Measurements from ENCODE around the gene PKNOX2. TPM values are rescaled to one million over a fixed set of nuclear protein-coding genes. Genes with fewer than 3 reads are reported as not detected.

PKNOX2 gene
- total RNA-seq, 1 experiment from 2014 or later, result not detected

DNA sequence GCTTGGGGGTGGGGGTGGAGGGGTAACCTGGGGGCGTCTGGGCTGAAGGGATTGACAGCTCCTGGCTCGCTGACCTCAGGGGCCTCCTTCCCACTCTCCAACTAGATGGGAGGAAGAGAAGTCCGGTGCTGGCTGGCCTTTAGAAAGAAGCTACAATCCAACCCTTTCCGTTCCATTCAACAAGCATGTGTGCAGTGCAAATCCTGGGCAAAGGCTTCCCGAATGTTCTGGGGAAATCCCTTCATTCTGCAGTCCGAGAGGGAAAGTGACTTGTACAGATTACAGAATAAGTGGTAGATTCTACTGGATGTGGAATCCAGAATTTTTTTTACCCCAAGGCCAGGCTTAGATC is 181.6 kb downstream of the PKNOX2 start:
- Mint-ChIP-seq H3K27me3 (ENCODE audit: unreplicated experiment) (peaks cover 88% of the 10 kb centered on the region), H3K27ac (ENCODE audit: unreplicated experiment) (no peak overlapping the region), H3K4me3 (ENCODE audit: low read depth, unreplicated experiment) (no peak overlapping the region), H3K4me1 (ENCODE audit: low read depth, unreplicated experiment) (no peaks in the 10 kb centered on the region), H3K36me3 (ENCODE audit: insufficient read depth, unreplicated experiment) (peaks cover 4% of the 10 kb centered on the region), H3K9me3 (ENCODE audit: low read depth, unreplicated experiment) (no peaks in the 10 kb centered on the region)
- BruUV-seq (replicated peaks), result no TSS peak
- DNase-seq, result no peak
- TF ChIP-seq, protein P1, sequence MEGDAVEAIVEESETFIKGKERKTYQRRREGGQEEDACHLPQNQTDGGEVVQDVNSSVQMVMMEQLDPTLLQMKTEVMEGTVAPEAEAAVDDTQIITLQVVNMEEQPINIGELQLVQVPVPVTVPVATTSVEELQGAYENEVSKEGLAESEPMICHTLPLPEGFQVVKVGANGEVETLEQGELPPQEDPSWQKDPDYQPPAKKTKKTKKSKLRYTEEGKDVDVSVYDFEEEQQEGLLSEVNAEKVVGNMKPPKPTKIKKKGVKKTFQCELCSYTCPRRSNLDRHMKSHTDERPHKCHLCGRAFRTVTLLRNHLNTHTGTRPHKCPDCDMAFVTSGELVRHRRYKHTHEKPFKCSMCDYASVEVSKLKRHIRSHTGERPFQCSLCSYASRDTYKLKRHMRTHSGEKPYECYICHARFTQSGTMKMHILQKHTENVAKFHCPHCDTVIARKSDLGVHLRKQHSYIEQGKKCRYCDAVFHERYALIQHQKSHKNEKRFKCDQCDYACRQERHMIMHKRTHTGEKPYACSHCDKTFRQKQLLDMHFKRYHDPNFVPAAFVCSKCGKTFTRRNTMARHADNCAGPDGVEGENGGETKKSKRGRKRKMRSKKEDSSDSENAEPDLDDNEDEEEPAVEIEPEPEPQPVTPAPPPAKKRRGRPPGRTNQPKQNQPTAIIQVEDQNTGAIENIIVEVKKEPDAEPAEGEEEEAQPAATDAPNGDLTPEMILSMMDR (IDR thresholded peaks at IDR 0.05; ENCODE audit: unreplicated experiment), result no peak
- CTCF ChIA-PET, result interaction anchor here (0.6 to 1.7 kb wide), 6 partner anchors 8 to 470 kb away, joined by 3 to 12 read pairs (median 4); partner anchors contain the start of gene PKNOX2
- intact Hi-C loops (cut with micrococcal nuclease; ENCODE audit: unreplicated experiment), result loop anchor here (5.0 to 10.0 kb wide), 3 partner anchors 184 to 384 kb away; partner anchors contain the start of gene PKNOX2

DNA sequence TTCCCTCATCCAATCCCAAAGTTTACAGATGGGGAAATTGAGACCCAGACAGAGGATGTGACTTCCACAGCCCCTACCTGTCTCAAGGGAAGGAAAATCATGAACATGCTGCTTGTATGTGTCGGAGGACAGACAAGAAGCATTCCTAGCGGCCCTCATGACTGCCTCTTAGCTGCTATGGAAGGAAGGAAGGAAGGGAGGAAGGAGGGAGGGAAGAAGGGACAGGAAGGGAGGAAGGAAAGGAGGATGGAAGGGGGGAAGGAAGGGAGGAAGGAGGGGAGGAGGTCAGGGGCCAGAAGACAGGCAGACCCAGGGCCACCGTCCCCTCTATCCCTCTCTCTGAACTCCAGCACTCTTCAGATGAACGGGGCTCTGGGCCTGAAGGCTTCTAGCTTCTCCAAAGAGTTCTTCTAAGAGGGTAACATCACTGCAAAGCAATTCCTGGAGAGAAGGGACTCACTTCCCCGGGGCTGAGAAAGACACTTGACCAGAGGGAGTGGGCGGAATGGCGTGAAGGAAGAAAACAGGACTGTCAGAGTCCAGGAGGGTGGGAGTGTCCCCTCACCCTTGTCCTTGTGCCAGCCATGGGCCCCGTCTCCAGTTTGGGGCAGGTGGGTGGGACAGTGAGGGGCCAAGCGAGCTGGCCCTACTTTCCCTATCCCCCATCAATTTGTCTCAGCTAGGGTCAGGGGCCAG is 182.2 kb downstream of the PKNOX2 start:
- peaks cover 4% of the 10 kb centered on the region for H3K36me3 Mint-ChIP-seq (ENCODE audit: insufficient read depth, unreplicated experiment)
- H3K9me3 Mint-ChIP-seq (ENCODE audit: low read depth, unreplicated experiment), result no peaks in the 10 kb centered on the region
- H3K27me3 Mint-ChIP-seq (ENCODE audit: unreplicated experiment), result peaks cover 88% of the 10 kb centered on the region
- CTCF ChIA-PET, result interaction anchor here (0.6 to 1.7 kb wide), 2 partner anchors 11 to 55 kb away, joined by 3 to 12 read pairs; no protein-coding TSS in a partner anchor
- DNase-seq, result no peak
- BruUV-seq (replicated peaks), result no TSS peak
- no peaks in the 10 kb centered on the region for H3K4me1 Mint-ChIP-seq (ENCODE audit: low read depth, unreplicated experiment)
- H3K4me3 Mint-ChIP-seq (ENCODE audit: low read depth, unreplicated experiment), result no peak overlapping the region
- intact Hi-C loops (cut with micrococcal nuclease; ENCODE audit: unreplicated experiment), result loop anchor here (5.0 to 10.0 kb wide), 3 partner anchors 184 to 384 kb away; partner anchors contain the start of gene PKNOX2
- H3K27ac Mint-ChIP-seq (ENCODE audit: unreplicated experiment), result no peak overlapping the region
- TF ChIP-seq, protein P1 (IDR thresholded peaks at IDR 0.05; ENCODE audit: unreplicated experiment), result no peak

DNA sequence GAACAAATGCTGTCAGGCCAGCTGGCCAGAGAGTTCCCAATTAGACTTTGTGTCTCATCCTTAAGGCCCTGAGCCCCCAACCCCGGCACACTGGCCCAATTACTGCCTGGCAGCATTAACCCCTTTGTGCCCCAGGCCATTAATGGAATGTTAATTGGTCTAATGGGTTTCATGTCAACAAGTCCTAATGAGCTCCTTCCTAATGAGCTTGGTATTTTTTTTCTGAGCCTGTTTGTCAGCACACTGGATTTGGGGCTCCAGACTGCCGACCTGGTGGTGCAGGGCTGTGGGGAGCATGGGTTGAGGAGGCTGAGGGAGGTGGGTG is 182.7 kb downstream of the PKNOX2 start:
- TF ChIP-seq, protein P1 (IDR thresholded peaks at IDR 0.05; ENCODE audit: unreplicated experiment), result no peak
- Mint-ChIP-seq H3K27ac (ENCODE audit: unreplicated experiment) (no peak overlapping the region), H3K9me3 (ENCODE audit: low read depth, unreplicated experiment) (no peaks in the 10 kb centered on the region), H3K27me3 (ENCODE audit: unreplicated experiment) (peaks cover 88% of the 10 kb centered on the region), H3K4me3 (ENCODE audit: low read depth, unreplicated experiment) (no peak overlapping the region), H3K4me1 (ENCODE audit: low read depth, unreplicated experiment) (no peaks in the 10 kb centered on the region), H3K36me3 (ENCODE audit: insufficient read depth, unreplicated experiment) (peaks cover 4% of the 10 kb centered on the region)
- CTCF ChIA-PET, result interaction anchor here (0.6 to 1.7 kb wide), 2 partner anchors 11 to 54 kb away, joined by 3 to 12 read pairs; no protein-coding TSS in a partner anchor
- intact Hi-C loops (cut with micrococcal nuclease; ENCODE audit: unreplicated experiment), result loop anchor here (5.0 to 10.0 kb wide), 3 partner anchors 185 to 385 kb away; partner anchors contain the start of gene PKNOX2
- BruUV-seq (replicated peaks), result no TSS peak
- DNase-seq, result no peak

DNA sequence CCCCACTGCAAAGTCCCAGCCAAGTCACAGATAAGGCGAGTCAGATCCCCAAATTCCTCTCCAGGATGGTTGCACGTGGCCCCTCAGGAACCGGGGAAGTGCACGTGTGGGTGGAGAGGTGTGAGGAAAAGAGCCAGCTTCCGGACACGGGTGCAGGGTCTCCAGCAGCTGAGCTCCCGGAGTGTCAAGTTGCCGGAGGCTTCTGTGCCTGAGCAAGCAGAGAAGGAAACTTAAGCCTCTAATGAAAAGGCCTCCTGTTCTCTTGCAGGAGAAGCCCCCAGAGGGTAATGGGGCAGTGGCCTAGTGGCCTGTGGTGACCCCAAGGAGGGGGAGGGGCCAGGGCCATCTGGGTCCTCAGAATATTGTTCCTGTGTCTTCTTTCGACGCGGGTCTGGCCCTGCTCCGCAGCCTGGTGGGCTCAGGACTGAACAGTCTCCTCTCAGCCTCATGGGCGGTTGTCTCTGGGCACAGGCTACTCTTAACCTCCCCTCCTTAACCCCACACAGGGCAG is 183.6 kb downstream of the PKNOX2 start:
- no peak for DNase-seq
- H3K36me3 Mint-ChIP-seq (ENCODE audit: insufficient read depth, unreplicated experiment), result peaks cover 4% of the 10 kb centered on the region
- CTCF ChIA-PET, result no interaction called here
- H3K4me3 Mint-ChIP-seq (ENCODE audit: low read depth, unreplicated experiment), result no peak overlapping the region
- peaks cover 88% of the 10 kb centered on the region for H3K27me3 Mint-ChIP-seq (ENCODE audit: unreplicated experiment)
- no TSS peak for BruUV-seq (replicated peaks)
- TF ChIP-seq, protein P1 (IDR thresholded peaks at IDR 0.05; ENCODE audit: unreplicated experiment), result no peak
- no peaks in the 10 kb centered on the region for H3K9me3 Mint-ChIP-seq (ENCODE audit: low read depth, unreplicated experiment)
- intact Hi-C loops (cut with micrococcal nuclease; ENCODE audit: unreplicated experiment), result loop anchor here (5.0 to 10.0 kb wide), 3 partner anchors 186 to 386 kb away; partner anchors contain the start of gene PKNOX2
- no peaks in the 10 kb centered on the region for H3K4me1 Mint-ChIP-seq (ENCODE audit: low read depth, unreplicated experiment)
- no peak overlapping the region for H3K27ac Mint-ChIP-seq (ENCODE audit: unreplicated experiment)
